ENCODE data around the gene FOXP1. TPM values are rescaled to one million over a fixed set of nuclear protein-coding genes. Genes with fewer than 3 reads are reported as not detected.
A peak's percentile ranks its signal among the peaks of the same experiment; 100 is the strongest.

FOXP1 gene
- total RNA-seq, 4 donors from 2014 or later = 13.2 to 46.6 (median 29.2) TPM

- in situ Hi-C loops (cut with MboI; ENCODE audit: low sequenced_read_pairs in 4 of 4) (loop anchor here in 1 of 4 donors (25.0 kb wide), 1 partner anchor 457 kb away; the partner anchor contains the start of gene FOXP1), intact Hi-C loops (cut with DNase I; ENCODE audit: low total_unique reads) (loop anchor here (5.0 kb wide), 1 partner anchor 63 kb away; no protein-coding TSS in a partner anchor)
- no peak for TF ChIP-seq CTCF (IDR thresholded peaks at IDR 0.05 in 4 of 5, conservative IDR thresholded peaks at IDR 0.05 in 1 of 5)
- TF ChIP-seq POLR2A (IDR thresholded peaks at IDR 0.05) = peak; percentile 15 to 34
- no peaks in the 10 kb centered on the region for H3K27me3 ChIP-seq
- H3K4me1 ChIP-seq = peaks cover 52 to 55% of the 10 kb centered on the region in 2 donors
- ATAC-seq (peak; percentile 77 to 83), DNase-seq (peak; percentile 48 to 49)
- H3K27ac ChIP-seq = peak overlapping the region; percentile 61 to 78 (median 71)
- peak overlapping the region; percentile 49 to 69 (median 58) for H3K4me3 ChIP-seq
- no peaks in the 10 kb centered on the region for H3K36me3 ChIP-seq
- H3K9me3 ChIP-seq = no peaks in the 10 kb centered on the region
These were observed 452.8 kb downstream of the FOXP1 start for GRCh38 chr3:71130471-71131374.

- in situ Hi-C loops (cut with MboI; ENCODE audit: low sequenced_read_pairs in 4 of 4) = loop anchor here in 1 of 4 donors (25.0 kb wide), 1 partner anchor 457 kb away; the partner anchor contains the start of gene FOXP1
- intact Hi-C loops (cut with DNase I; ENCODE audit: low total_unique reads) = loop anchor here (5.0 kb wide), 1 partner anchor 63 kb away; no protein-coding TSS in a partner anchor
- DNase-seq (no peak), ATAC-seq (peak in 1 of 2 donors; percentile 28)
- no peaks in the 10 kb centered on the region for H3K9me3 ChIP-seq
- TF ChIP-seq CTCF (IDR thresholded peaks at IDR 0.05 in 4 of 5, conservative IDR thresholded peaks at IDR 0.05 in 1 of 5) (no peak), POLR2A (IDR thresholded peaks at IDR 0.05) (no peak)
- H3K27ac ChIP-seq = peak overlapping the region; percentile 61 to 78 (median 71)
- no peaks in the 10 kb centered on the region for H3K36me3 ChIP-seq
- H3K4me3 ChIP-seq = peak overlapping the region; percentile 49 to 69 (median 58)
- H3K4me1 ChIP-seq = peaks cover 46 to 47% of the 10 kb centered on the region in 2 donors
- H3K27me3 ChIP-seq = no peaks in the 10 kb centered on the region
These were observed 453.7 kb downstream of the FOXP1 start for GRCh38 chr3:71129611-71130431.

GRCh38 chr3:71128961-71129360 lies 454.6 kb downstream of the FOXP1 start:
- intact Hi-C loops (cut with DNase I; ENCODE audit: low total_unique reads) = no loop called here
- no peaks in the 10 kb centered on the region for H3K27me3 ChIP-seq
- no peaks in the 10 kb centered on the region for H3K9me3 ChIP-seq
- no peaks in the 10 kb centered on the region for H3K36me3 ChIP-seq
- TF ChIP-seq POLR2A (IDR thresholded peaks at IDR 0.05) = no peak
- no peak for TF ChIP-seq CTCF (IDR thresholded peaks at IDR 0.05 in 4 of 5, conservative IDR thresholded peaks at IDR 0.05 in 1 of 5)
- no peak for ATAC-seq
- H3K4me1 ChIP-seq = peaks cover 38% of the 10 kb centered on the region in 2 donors
- H3K27ac ChIP-seq = peak overlapping the region; percentile 61 to 78 (median 71)
- no peak for DNase-seq
- peak overlapping the region; percentile 49 to 69 (median 58) for H3K4me3 ChIP-seq
- in situ Hi-C loops (cut with MboI; ENCODE audit: low sequenced_read_pairs in 4 of 4) = loop anchor here in 1 of 4 donors (25.0 kb wide), 1 partner anchor 458 kb away; the partner anchor contains the start of gene FOXP1

- intact Hi-C loops (cut with DNase I; ENCODE audit: low total_unique reads) = no loop called here
- no peaks in the 10 kb centered on the region for H3K27me3 ChIP-seq
- TF ChIP-seq POLR2A (IDR thresholded peaks at IDR 0.05) (no peak), CTCF (IDR thresholded peaks at IDR 0.05 in 4 of 5, conservative IDR thresholded peaks at IDR 0.05 in 1 of 5) (no peak)
- H3K9me3 ChIP-seq = no peaks in the 10 kb centered on the region
- peaks cover 26 to 27% of the 10 kb centered on the region in 2 donors for H3K4me1 ChIP-seq
- ATAC-seq (no peak), DNase-seq (no peak)
- H3K4me3 ChIP-seq = peak overlapping the region in 2 of 4 donors; percentile 5 to 49
- peak overlapping the region; percentile 39 to 78 (median 71) for H3K27ac ChIP-seq
- in situ Hi-C loops (cut with MboI; ENCODE audit: low sequenced_read_pairs in 4 of 4) = loop anchor here in 1 of 4 donors (25.0 kb wide), 1 partner anchor 459 kb away; the partner anchor contains the start of gene FOXP1
- H3K36me3 ChIP-seq = no peaks in the 10 kb centered on the region
These were observed 455.7 kb downstream of the FOXP1 start for GRCh38 chr3:71127844-71128243.
